ENCODE results near the gene AGBL4. TPM values are rescaled to one million over a fixed set of nuclear protein-coding genes. Genes with fewer than 3 reads are reported as not detected.

The AGBL4 gene
- total RNA-seq, 1 experiment from 2014 or later: 0.33 TPM

- H3K4me1 ChIP-seq (ENCODE audit: insufficient read depth, low read length): no peaks in the 10 kb centered on the region
- TF ChIP-seq, protein P1, sequence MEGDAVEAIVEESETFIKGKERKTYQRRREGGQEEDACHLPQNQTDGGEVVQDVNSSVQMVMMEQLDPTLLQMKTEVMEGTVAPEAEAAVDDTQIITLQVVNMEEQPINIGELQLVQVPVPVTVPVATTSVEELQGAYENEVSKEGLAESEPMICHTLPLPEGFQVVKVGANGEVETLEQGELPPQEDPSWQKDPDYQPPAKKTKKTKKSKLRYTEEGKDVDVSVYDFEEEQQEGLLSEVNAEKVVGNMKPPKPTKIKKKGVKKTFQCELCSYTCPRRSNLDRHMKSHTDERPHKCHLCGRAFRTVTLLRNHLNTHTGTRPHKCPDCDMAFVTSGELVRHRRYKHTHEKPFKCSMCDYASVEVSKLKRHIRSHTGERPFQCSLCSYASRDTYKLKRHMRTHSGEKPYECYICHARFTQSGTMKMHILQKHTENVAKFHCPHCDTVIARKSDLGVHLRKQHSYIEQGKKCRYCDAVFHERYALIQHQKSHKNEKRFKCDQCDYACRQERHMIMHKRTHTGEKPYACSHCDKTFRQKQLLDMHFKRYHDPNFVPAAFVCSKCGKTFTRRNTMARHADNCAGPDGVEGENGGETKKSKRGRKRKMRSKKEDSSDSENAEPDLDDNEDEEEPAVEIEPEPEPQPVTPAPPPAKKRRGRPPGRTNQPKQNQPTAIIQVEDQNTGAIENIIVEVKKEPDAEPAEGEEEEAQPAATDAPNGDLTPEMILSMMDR (conservative IDR thresholded peaks at IDR 0.05; ENCODE audit: low read depth, low read length): no peak
- no peak for TF ChIP-seq EZH2 (IDR thresholded peaks at IDR 0.05; ENCODE audit: low read length, unreplicated experiment)
- no peak for TF ChIP-seq EZH2phosphoT487 (IDR thresholded peaks at IDR 0.05; ENCODE audit: borderline replicate concordance, low read length)
- no peak overlapping the region for H3K4me2 ChIP-seq (ENCODE audit: low read length)
- H4K20me1 ChIP-seq (ENCODE audit: low read length): no peaks in the 10 kb centered on the region
- ATAC-seq: no peak
- BruUV-seq (replicated peaks): no TSS peak
- H3K79me2 ChIP-seq (ENCODE audit: low read length): no peaks in the 10 kb centered on the region
- H3K9me2 ChIP-seq (replicated peaks; ENCODE audit: low read length): no peaks in the 10 kb centered on the region
- DNase-seq: no peak
- CTCF ChIA-PET: no interaction called here
- intact Hi-C loops (cut with micrococcal nuclease): no loop called here
- H2AFZ ChIP-seq (ENCODE audit: low read length): no peak overlapping the region
- H3K9me3 ChIP-seq (ENCODE audit: low read length): no peaks in the 10 kb centered on the region
- H3K27ac ChIP-seq (ENCODE audit: low read length): no peak overlapping the region
- no peak overlapping the region for H3K4me3 ChIP-seq (ENCODE audit: low read length)
- no peaks in the 10 kb centered on the region for H3F3A ChIP-seq (ENCODE audit: low read length, unreplicated experiment)
- POLR2A ChIA-PET (ENCODE audit: unreplicated experiment): no interaction called here
- H3K27me3 ChIP-seq (ENCODE audit: low read length): no peaks in the 10 kb centered on the region
- H3K36me3 ChIP-seq (ENCODE audit: low read depth, low read length): no peaks in the 10 kb centered on the region
- H3K9ac ChIP-seq (ENCODE audit: low read length): no peak overlapping the region
Observed at GRCh38 chr1:48906164-48906563, 1117.6 kb downstream of the AGBL4 start.

- H4K20me1 ChIP-seq (ENCODE audit: low read length): no peaks in the 10 kb centered on the region
- no TSS peak for BruUV-seq (replicated peaks)
- DNase-seq (no peak), ATAC-seq (no peak)
- H3F3A ChIP-seq (ENCODE audit: low read length, unreplicated experiment): no peaks in the 10 kb centered on the region
- no peaks in the 10 kb centered on the region for H3K36me3 ChIP-seq (ENCODE audit: low read depth, low read length)
- TF ChIP-seq EZH2 (IDR thresholded peaks at IDR 0.05; ENCODE audit: low read length, unreplicated experiment): no peak
- TF ChIP-seq, protein P1 (conservative IDR thresholded peaks at IDR 0.05; ENCODE audit: low read depth, low read length): 0 out of 2 replicates have a peak, but pooled peaks have one; percentile 15
- no peak overlapping the region for H3K27ac ChIP-seq (ENCODE audit: low read length)
- intact Hi-C loops (cut with micrococcal nuclease): no loop called here
- no peak overlapping the region for H2AFZ ChIP-seq (ENCODE audit: low read length)
- no peak overlapping the region for H3K9ac ChIP-seq (ENCODE audit: low read length)
- no peak overlapping the region for H3K4me3 ChIP-seq (ENCODE audit: low read length)
- no peaks in the 10 kb centered on the region for H3K9me2 ChIP-seq (replicated peaks; ENCODE audit: low read length)
- no peaks in the 10 kb centered on the region for H3K27me3 ChIP-seq (ENCODE audit: low read length)
- no peaks in the 10 kb centered on the region for H3K9me3 ChIP-seq (ENCODE audit: low read length)
- ChIA-PET CTCF (no interaction called here), POLR2A (ENCODE audit: unreplicated experiment) (no interaction called here)
- no peak overlapping the region for H3K4me2 ChIP-seq (ENCODE audit: low read length)
- no peaks in the 10 kb centered on the region for H3K79me2 ChIP-seq (ENCODE audit: low read length)
- H3K4me1 ChIP-seq (ENCODE audit: insufficient read depth, low read length): no peaks in the 10 kb centered on the region
Observed at GRCh38 chr1:48903291-48903690, 1120.5 kb downstream of the AGBL4 start.

DNA sequence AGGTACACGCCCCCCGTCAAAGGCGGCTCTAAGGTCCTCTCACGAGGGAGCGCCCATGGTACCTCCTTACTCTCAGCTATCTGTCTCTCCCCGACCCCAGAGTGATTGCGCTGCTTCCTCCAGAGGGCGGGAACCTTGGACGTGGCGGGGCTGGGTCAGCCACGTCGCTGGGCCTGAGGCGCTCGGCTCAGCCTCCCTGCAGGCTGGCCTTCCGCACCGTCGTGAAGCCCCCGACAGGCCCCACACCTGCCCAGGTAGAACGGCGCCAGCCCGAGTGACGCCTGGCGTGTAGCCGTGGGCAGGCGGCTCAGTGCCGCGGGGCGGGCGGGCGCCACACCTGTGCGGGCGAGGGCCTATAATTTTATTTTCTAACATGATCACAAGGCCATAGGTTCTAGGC, 1124.9 kb downstream of the AGBL4 start:
- no peak for TF ChIP-seq EZH2 (IDR thresholded peaks at IDR 0.05; ENCODE audit: low read length, unreplicated experiment)
- no peaks in the 10 kb centered on the region for H3K9me2 ChIP-seq (replicated peaks; ENCODE audit: low read length)
- DNase-seq: no peak
- ChIA-PET CTCF (no interaction called here), POLR2A (ENCODE audit: unreplicated experiment) (no interaction called here)
- no peak overlapping the region for H3K4me3 ChIP-seq (ENCODE audit: low read length)
- intact Hi-C loops (cut with micrococcal nuclease): no loop called here
- no peak overlapping the region for H3K4me2 ChIP-seq (ENCODE audit: low read length)
- no peak overlapping the region for H2AFZ ChIP-seq (ENCODE audit: low read length)
- H3K4me1 ChIP-seq (ENCODE audit: insufficient read depth, low read length): no peaks in the 10 kb centered on the region
- no peak overlapping the region for H3K9ac ChIP-seq (ENCODE audit: low read length)
- no peaks in the 10 kb centered on the region for H3K27me3 ChIP-seq (ENCODE audit: low read length)
- no peak overlapping the region for H3K27ac ChIP-seq (ENCODE audit: low read length)
- no TSS peak for BruUV-seq (replicated peaks)
- H3K79me2 ChIP-seq (ENCODE audit: low read length): no peaks in the 10 kb centered on the region
- no peaks in the 10 kb centered on the region for H3K9me3 ChIP-seq (ENCODE audit: low read length)
- H3F3A ChIP-seq (ENCODE audit: low read length, unreplicated experiment): no peaks in the 10 kb centered on the region
- no peaks in the 10 kb centered on the region for H3K36me3 ChIP-seq (ENCODE audit: low read depth, low read length)
- ATAC-seq: no peak
- no peaks in the 10 kb centered on the region for H4K20me1 ChIP-seq (ENCODE audit: low read length)
